Neural progenitor cell (in vitro differentiated cells): ENCODE measurements around the gene LIPT2.

ENCODE experiments used
- EZH2phosphoT487 ChIP-seq: fragments of 200-600 bp; sonication (generic); IDR thresholded peaks from 2 replicates; pipeline ENCODE4 v1.6.1; 2017; ENCODE audit warnings: antibody characterized with exemption
- TF ChIP-seq, protein P1 (sequence below): fragments of 200-600 bp; sonication (generic); IDR thresholded peaks from 2 replicates; pipeline ENCODE4 v1.5.1; 2017; ENCODE audit warnings: antibody characterized with exemption, mild to moderate bottlenecking

DNA sequence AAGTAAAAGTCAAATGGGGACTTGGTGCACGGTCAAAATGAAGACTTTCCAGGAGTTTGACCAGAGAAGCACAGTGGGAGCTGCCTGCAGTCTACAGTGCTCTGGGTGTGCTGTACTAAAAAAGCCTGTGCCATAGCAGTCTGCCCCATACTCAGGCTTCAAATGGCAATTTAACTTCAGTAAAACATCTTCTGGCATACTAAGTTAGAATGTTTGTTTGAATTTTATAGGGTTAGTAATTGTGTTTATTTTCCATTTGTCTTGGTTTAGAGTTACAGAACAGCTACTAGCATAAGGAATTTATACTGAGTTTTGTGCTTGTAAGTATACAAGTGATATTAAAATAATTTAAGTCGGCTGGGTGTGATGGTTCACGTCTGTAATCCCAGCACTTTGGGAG, 29.3 kb upstream of the LIPT2 start:
- TF ChIP-seq, protein P1, sequence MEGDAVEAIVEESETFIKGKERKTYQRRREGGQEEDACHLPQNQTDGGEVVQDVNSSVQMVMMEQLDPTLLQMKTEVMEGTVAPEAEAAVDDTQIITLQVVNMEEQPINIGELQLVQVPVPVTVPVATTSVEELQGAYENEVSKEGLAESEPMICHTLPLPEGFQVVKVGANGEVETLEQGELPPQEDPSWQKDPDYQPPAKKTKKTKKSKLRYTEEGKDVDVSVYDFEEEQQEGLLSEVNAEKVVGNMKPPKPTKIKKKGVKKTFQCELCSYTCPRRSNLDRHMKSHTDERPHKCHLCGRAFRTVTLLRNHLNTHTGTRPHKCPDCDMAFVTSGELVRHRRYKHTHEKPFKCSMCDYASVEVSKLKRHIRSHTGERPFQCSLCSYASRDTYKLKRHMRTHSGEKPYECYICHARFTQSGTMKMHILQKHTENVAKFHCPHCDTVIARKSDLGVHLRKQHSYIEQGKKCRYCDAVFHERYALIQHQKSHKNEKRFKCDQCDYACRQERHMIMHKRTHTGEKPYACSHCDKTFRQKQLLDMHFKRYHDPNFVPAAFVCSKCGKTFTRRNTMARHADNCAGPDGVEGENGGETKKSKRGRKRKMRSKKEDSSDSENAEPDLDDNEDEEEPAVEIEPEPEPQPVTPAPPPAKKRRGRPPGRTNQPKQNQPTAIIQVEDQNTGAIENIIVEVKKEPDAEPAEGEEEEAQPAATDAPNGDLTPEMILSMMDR, result no peak
- no peak for TF ChIP-seq EZH2phosphoT487
